Omental fat pad (tissue), 4 donors: Measurements from ENCODE around the gene GLRA1. TPM values are rescaled to one million over a fixed set of nuclear protein-coding genes. Genes with fewer than 3 reads are reported as not detected.

Source experiments
- ATAC-seq: fragments of 150-250 bp; one replicate; pipeline ENCODE4 v1.9.1; 2016; ENCODE audit warnings: mild to moderate bottlenecking, moderate library complexity; ENCODE audit not compliant: low FRiP score
- DNase-seq: peaks from one replicate; pipeline ENCODE4 v3.0.0-alpha.2; 2019; ENCODE audit warnings: low spot score
- total RNA-seq, 4 donors: library from RNA; depleted of rRNA; stranded (reverse); fragments of >200 nt; gene quantifications; one replicate each; pipeline ENCODE4 v1.1.0, GENCODE V29; 2016
- TF ChIP-seq, protein P1 (sequence below), 3 donors: fragments of 450-650 bp; IDR thresholded peaks; one replicate each; pipeline ENCODE4 v1.5.1; 2016 to 2017; ENCODE audit warnings: antibody characterized with exemption in 3 of 3, mild to moderate bottlenecking in 3 of 3, moderate library complexity in 2 of 3

The GLRA1 gene
- total RNA-seq, 4 donors from 2014 or later, result not detected

DNA sequence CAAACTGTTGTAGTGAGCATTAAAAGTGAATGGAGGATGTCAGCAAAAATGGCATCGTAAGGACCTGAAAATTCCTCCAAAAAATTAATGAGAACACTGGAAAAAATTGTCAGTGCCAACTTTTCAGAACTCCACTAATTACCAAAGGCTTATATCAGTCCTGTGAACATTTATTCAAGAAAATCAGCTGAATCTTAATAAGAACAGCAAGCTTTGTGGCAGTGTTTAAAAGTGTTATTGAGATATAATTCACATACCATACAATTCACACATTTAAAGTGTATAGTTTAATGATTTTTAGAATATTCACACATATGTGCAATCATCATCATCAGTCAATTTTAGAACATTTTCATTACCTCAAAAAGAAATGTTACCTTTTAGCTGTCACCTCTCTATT, 95.3 kb downstream of the GLRA1 start:
- DNase-seq, result no peak
- no peak for ATAC-seq

DNA sequence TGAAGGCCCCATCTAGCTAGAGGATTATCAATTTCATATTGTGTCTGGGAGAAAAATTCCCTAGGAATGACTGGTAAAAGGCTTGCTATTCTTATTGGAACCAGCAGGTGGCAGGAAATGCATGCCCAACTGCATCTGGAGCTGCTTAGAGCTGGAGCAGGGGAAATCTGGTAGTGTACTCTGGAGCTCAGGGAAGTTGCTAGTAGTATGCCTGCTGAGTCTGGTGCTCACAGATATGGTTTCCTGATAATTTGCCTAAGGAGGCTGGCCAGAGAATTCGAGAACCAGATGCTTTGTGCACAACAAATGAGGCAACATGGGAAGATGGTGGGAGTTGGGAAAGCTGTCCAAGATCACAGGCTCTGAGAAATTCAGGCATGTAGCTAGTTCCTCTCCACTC, 99.2 kb downstream of the GLRA1 start:
- DNase-seq (no peak), ATAC-seq (no peak)
- TF ChIP-seq, protein P1, sequence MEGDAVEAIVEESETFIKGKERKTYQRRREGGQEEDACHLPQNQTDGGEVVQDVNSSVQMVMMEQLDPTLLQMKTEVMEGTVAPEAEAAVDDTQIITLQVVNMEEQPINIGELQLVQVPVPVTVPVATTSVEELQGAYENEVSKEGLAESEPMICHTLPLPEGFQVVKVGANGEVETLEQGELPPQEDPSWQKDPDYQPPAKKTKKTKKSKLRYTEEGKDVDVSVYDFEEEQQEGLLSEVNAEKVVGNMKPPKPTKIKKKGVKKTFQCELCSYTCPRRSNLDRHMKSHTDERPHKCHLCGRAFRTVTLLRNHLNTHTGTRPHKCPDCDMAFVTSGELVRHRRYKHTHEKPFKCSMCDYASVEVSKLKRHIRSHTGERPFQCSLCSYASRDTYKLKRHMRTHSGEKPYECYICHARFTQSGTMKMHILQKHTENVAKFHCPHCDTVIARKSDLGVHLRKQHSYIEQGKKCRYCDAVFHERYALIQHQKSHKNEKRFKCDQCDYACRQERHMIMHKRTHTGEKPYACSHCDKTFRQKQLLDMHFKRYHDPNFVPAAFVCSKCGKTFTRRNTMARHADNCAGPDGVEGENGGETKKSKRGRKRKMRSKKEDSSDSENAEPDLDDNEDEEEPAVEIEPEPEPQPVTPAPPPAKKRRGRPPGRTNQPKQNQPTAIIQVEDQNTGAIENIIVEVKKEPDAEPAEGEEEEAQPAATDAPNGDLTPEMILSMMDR (IDR thresholded peaks at IDR 0.05), result peak in 1 of 3 donors; percentile 67

More for the DNA sequence above, 95.3 kb downstream of the GLRA1 start:
- TF ChIP-seq, protein P1 (IDR thresholded peaks at IDR 0.05), result no peak

DNA sequence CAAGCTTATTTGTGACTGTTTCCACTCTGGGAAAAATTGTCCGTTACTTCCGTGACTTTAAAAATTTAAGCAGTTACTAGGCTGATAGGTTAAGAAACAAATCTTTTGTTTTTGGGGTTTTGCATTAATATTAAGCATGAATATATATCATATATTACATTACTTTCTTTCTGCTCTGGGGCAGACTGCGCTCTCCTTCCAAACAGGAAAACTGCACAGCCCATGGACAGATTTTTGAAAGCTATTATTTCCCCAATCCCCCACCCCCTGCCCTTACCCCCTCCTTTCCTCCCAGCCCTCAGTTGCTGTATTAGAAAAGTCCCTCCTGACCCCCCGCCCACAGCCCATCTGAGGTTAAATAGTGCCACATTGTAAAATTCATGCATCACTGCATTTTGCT, 102.5 kb downstream of the GLRA1 start:
- DNase-seq (no peak), ATAC-seq (no peak)
- TF ChIP-seq, protein P1 (IDR thresholded peaks at IDR 0.05), result no peak

DNA sequence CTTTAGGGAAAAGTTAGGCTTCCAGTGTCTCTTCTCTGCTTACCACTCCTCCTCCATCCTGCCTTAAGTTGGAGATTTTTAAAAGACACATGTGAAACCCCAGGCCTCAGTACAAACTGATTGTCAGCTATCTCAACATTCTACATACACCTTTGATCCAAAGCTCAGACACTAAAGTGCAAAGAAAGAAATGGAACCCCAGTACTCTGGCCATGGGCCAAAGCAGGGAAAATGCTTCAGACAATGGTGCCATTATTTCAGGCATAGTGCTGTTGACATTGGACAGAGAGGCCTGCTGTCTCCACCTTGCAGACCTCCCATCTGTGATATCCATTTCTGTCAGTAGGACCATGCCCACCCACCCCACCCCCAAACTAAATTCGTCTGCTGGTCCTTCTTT, 103.7 kb downstream of the GLRA1 start:
- DNase-seq (no peak), ATAC-seq (no peak)
- TF ChIP-seq, protein P1 (IDR thresholded peaks at IDR 0.05), result no peak

DNA sequence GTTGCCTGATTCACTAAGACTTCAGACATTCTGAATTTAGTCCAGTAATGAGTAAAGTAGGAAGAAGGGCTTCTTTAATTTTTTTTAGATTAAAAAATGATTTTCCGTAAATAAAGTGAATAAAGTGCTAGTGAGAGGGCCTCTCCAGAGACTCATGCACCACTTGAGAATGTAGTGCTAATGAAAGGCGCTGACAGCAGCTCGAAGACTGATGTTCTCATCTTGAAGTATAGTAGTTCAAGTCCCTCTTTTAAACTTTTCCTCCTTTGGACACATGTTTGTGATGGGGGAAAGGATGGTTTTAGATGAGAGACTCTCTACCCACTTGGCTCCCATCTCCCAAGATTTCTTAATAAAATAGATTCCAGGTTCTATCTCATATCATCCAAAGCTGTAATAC, 104.4 kb downstream of the GLRA1 start:
- TF ChIP-seq, protein P1 (IDR thresholded peaks at IDR 0.05), result no peak
- ATAC-seq, result no peak
- no peak for DNase-seq

DNA sequence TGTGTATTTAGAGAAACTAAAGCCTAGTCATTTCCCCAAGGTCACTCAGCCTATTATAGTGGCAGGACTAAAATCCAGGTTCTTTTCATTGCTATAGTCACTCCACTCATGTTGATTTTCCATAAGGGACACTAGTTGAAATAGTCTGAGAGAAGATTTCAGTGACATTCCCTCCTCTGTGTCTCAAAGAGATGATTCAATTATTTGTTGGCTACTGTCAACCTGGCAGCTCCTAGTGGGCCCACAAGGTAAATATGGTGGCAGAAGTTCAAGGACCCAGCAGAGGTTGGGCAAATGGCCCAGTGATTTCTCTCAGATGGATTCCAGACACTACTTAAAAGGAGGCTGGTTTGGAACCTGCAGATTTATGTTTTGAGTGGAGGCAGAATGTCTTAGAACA, 104.8 kb downstream of the GLRA1 start:
- no peak for DNase-seq
- TF ChIP-seq, protein P1 (IDR thresholded peaks at IDR 0.05), result no peak
- no peak for ATAC-seq

DNA sequence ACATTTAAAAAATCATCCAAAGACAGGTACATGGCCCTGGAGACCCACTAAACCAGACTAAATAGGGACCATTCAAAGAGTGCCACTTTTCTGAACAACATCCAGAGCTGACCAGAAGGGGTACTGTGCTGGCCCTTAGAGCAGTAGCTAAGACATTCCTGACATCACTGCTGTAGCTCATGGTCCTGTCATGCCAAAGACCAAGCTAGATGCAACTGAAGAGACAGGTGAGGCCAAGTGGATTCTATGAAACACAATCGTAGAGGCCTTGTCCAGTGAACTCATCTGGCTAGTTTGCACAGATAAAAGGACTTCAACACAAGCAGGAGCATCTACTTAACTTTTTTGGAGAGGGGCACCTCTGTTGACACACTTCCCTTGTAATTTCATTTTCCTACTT, 109.6 kb downstream of the GLRA1 start:
- no peak for ATAC-seq
- TF ChIP-seq, protein P1 (IDR thresholded peaks at IDR 0.05), result no peak
- DNase-seq, result no peak
